HG03432 (cell line): ENCODE data around the gene PCDHA3.
"Not testable (repeated sequence)": the region's sequence is repeated elsewhere in the genome, so short reads cannot be mapped to it uniquely, and the experiment has no call there.

Experiments used
- ATAC-seq: cut with Tn5 transposase; IDR thresholded peaks from one replicate; pipeline ENCODE4 v1.9.1; 2021; ENCODE audit warnings: mild to moderate bottlenecking, moderate library complexity; ENCODE audit not compliant: unreplicated experiment

PCDHA3 gene

DNA sequence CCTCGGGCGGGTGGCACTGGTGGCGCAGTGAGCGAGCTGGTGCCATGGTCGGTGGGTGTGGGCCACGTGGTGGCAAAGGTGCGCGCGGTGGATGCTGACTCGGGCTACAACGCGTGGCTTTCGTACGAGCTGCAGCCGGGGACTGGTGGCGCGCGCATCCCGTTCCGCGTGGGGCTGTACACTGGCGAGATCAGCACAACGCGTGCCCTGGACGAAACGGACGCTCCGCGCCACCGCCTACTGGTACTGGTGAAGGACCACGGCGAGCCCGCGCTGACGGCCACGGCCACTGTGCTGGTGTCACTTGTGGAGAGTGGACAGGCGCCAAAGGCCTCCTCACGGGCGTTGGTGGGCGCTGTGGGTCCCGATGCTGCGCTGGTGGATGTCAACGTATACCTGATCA lies 8.0 kb downstream of the PCDHA3 start:
- no peak for ATAC-seq

DNA sequence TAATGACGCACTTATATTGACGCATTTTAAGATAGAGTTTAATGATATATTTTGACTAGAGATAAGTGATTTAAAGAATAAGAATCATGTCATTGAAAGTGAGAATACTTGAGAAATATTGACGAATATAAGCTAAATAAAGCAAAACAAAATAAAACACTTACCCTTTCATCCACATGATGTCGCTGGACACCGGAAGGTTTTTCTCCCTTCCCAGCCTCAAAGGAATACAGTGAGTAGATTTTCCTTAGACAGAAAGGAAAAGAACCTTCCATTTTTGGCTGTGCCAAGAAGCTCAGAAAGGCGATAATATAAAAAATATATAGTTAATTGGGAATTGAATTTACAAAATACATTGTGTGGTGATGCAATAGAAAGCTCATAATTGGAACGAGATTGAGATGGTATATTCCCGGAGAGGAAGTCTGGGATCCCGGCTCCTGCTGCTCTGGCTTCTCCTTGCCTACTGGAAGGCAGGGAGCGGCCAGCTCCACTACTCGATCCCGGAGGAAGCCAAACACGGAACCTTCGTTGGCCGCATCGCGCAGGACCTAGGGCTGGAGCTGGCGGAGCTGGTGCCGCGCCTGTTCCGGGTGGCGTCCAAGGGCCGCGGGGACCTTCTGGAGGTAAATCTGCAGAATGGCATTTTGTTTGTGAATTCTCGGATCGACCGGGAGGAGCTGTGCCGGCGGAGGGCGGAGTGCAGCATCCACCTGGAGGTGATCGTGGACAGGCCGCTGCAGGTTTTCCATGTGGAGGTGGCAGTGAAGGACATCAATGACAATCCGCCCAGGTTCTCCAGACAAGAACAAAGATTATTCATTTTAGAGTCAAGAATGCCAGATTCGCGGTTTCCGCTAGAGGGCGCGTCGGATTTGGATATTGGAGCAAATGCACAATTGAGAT lies 20.8 kb downstream of the PCDHA3 start, which contains the start of gene PCDHA5:
PCDHA5 (plus strand) TSS at position 239 of the 906 bp plus-strand sequence.
- ATAC-seq, result no peak

DNA sequence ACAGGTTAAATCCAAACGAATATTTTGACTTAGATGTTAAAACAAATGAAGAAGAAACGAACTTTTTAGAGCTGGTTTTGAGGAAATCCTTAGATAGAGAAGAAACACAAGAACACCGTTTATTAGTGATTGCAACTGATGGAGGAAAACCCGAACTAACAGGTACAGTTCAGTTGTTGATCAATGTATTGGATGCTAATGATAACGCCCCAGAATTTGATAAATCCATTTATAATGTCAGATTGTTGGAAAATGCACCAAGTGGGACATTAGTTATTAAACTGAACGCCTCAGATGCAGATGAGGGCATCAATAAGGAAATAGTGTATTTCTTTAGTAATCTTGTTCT lies 21.4 kb downstream of the PCDHA3 start:
- no peak for ATAC-seq

DNA sequence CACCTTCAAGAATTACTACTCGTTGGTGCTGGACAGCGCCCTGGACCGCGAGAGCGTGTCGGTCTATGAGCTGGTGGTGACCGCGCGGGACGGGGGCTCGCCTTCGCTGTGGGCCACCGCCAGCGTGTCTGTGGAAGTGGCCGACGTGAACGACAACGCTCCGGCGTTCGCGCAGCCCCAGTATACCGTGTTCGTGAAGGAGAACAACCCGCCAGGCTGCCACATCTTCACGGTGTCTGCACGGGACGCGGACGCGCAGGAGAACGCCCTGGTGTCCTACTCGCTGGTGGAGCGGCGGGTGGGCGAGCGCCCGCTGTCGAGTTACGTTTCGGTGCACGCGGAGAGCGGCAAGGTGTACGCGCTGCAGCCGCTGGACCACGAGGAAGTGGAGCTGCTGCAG lies 22.1 kb downstream of the PCDHA3 start:
- ATAC-seq, result not testable (repeated sequence)

DNA sequence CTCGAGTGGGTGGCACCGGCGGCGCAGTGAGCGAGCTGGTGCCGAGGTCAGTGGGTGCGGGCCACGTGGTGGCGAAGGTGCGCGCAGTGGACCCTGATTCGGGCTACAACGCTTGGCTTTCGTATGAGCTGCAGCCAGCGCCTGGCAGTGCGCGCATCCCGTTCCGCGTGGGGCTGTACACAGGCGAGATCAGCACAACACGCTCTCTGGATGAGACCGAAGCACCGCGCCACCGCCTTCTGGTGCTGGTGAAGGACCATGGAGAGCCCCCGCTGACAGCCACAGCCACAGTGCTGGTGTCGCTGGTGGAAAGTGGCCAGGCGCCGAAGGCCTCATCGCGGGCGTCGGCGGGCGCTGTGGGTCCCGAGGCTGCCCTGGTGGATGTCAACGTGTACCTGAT lies 22.6 kb downstream of the PCDHA3 start:
- ATAC-seq, result no peak

DNA sequence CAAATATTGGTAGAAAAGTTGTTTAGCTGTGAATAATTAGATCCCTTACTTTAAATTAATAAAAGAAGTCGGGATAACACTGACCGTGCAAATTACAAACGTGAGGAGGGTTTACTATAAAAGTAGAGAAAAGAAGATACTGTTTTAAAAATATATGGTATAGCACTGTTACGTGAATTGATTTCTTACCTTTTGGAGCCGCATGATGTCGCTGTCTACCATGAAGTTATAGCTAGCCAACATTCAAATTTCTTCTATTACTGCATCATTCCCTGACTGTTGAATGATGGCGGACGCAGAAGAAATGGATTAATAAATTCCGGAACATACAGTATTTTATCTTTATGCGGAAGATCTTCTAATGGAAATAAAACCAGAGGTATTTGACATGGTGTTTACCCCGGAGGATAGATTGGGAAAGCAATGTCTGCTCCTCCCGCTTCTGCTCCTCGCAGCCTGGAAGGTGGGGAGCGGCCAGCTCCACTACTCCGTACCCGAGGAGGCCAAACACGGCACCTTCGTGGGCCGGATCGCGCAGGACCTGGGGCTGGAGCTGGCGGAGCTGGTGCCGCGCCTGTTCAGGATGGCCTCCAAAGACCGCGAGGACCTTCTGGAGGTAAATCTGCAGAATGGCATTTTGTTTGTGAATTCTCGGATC lies 27.0 kb downstream of the PCDHA3 start, which contains the start of gene PCDHA6:
PCDHA6 (plus strand) TSS at position 257 of the 658 bp plus-strand sequence; CDS start at position 389, 132 bp downstream.
- no peak for ATAC-seq

DNA sequence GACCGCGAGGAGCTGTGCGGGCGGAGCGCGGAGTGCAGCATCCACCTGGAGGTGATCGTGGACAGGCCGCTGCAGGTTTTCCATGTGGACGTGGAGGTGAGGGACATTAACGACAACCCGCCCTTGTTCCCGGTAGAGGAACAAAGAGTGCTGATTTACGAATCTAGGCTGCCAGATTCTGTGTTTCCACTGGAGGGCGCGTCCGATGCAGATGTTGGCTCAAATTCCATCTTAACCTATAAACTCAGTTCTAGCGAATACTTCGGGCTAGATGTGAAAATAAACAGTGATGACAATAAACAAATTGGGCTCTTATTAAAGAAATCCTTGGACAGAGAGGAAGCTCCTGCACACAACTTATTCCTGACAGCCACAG lies 27.5 kb downstream of the PCDHA3 start:
- no peak for ATAC-seq

DNA sequence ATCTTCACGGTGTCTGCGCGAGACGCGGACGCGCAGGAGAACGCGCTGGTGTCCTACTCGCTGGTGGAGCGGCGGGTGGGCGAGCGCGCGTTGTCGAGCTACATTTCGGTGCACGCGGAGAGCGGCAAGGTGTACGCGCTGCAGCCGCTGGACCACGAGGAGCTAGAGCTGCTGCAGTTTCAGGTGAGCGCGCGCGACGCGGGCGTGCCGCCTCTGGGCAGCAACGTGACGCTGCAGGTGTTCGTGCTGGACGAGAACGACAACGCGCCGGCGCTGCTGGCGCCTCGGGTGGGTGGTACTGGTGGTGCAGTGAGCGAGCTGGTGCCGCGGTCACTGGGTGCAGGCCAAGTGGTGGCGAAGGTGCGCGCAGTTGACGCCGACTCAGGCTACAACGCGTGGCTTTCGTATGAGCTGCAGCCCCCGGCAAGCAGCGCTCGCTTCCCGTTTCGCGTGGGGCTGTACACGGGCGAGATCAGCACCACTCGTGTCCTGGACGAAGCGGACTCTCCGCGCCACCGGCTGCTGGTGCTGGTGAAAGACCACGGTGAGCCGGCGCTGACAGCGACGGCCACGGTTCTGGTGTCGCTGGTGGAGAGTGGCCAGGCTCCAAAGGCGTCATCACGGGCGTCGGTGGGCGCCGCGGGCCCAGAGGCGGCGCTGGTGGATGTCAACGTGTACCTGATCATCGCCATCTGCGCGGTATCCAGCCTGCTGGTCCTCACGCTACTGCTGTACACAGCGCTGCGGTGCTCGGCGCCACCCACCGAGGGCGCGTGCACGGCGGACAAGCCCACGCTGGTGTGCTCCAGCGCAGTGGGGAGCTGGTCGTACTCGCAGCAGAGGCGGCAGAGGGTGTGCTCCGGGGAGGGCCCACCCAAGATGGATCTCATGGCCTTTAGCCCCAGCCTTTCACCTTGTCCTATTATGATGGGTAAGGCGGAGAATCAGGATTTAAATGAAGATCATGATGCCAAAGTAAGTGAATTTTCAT lies 28.9 kb downstream of the PCDHA3 start:
- ATAC-seq, result not testable (repeated sequence)

DNA sequence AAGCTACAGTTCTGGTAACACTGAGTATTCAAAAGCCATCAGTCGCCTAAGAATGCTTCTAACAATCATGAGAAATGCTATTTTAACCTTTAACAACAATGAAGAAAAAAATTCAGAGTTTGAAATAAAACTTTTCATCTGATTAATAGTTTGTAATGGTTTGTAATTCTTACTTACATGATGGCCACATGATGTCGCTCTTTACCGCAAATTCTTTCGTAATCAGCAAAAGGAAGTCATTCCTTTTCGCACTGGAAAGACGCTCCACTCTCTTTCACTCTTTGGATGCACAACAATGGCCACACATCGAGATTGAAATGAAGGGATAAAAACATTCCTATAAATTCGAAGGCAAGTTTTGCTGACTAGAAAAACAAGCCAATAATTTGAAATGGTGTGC lies 33.1 kb downstream of the PCDHA3 start, which contains the start of gene PCDHA7:
PCDHA7 (plus strand) TSS at position 277 of the 400 bp plus-strand sequence; CDS start at position 392, 115 bp downstream.
- no peak for ATAC-seq

DNA sequence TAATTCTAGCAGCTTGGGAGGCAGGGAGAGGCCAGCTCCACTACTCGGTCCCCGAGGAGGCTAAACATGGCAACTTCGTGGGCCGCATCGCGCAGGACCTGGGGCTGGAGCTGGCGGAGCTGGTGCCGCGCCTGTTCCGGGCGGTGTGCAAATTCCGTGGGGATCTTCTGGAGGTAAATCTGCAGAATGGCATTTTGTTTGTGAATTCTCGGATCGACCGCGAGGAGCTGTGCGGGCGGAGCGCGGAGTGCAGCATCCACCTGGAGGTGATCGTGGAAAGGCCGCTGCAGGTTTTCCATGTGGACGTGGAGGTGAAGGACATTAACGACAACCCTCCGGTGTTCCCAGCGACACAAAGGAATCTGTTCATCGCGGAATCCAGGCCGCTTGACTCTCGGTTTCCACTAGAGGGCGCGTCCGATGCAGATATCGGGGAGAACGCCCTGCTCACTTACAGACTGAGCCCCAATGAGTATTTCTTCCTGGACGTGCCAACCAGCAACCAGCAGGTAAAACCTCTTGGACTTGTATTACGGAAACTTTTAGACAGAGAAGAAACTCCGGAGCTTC lies 33.7 kb downstream of the PCDHA3 start:
- not testable (repeated sequence) for ATAC-seq

DNA sequence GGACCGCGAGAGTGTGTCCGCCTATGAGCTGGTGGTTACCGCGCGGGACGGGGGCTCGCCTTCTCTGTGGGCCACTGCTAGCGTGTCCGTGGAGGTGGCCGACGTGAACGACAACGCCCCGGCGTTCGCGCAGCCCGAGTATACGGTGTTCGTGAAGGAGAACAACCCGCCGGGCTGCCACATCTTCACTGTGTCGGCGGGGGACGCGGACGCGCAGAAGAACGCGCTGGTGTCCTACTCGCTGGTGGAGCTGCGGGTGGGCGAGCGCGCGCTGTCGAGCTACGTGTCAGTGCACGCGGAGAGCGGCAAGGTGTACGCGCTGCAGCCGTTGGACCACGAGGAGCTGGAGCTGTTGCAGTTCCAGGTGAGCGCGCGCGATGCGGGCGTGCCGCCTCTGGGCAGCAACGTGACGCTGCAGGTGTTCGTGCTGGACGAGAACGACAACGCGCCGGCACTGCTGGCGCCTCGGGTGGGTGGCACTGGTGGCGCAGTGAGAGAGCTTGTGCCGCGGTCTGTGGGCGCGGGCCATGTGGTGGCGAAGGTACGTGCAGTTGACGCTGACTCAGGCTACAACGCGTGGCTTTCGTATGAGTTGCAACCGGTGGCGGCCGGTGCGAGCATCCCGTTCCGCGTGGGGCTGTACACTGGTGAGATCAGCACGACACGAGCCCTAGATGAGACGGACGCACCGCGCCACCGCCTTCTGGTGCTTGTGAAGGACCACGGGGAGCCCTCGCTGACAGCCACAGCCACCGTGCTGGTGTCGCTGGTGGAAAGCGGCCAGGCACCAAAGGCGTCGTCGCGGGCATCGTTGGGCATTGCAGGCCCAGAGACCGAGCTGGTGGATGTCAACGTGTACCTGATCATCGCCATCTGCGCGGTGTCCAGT lies 35.0 kb downstream of the PCDHA3 start:
- no peak for ATAC-seq

DNA sequence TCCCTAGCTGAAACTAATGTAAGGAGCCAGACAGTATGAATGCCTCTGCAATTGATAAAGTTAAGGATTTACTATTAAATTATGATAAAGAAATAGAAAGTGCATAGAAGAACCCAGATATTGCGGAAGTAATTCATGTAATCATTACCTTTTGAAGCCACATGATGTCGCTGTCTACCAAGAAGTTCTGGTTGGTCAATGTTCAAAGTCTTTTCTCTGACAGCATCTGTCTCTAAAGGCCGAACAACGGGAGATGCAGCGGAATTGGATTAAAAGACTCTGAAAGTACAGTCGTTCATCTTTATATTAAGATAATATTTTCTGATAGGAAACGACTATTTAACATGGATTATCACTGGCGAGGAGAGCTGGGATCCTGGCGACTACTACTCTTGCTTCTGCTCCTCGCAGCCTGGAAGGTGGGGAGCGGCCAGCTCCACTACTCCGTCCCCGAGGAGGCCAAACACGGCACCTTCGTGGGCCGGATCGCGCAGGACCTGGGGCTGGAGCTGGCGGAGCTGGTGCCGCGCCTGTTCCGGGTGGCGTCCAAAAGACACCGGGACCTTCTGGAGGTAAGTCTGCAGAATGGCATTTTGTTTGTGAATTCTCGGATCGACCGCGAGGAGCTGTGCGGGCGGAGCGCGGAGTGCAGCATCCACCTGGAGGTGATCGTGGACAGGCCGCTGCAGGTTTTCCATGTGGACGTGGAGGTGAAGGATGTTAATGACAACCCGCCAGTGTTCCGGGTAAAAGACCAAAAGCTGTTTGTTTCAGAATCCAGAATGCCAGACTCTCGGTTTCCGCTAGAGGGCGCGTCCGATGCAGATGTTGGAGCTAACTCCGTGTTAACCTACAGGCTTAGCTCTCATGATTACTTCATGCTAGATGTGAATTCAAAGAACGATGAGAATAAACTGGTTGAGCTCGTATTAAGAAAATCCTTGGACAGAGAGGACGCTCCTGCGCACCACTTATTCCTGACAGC lies 40.4 kb downstream of the PCDHA3 start, which contains the start of gene PCDHA8:
PCDHA8 (plus strand) TSS at position 210 of the 985 bp plus-strand sequence; CDS start at position 345, 135 bp downstream.
- ATAC-seq, result no peak

DNA sequence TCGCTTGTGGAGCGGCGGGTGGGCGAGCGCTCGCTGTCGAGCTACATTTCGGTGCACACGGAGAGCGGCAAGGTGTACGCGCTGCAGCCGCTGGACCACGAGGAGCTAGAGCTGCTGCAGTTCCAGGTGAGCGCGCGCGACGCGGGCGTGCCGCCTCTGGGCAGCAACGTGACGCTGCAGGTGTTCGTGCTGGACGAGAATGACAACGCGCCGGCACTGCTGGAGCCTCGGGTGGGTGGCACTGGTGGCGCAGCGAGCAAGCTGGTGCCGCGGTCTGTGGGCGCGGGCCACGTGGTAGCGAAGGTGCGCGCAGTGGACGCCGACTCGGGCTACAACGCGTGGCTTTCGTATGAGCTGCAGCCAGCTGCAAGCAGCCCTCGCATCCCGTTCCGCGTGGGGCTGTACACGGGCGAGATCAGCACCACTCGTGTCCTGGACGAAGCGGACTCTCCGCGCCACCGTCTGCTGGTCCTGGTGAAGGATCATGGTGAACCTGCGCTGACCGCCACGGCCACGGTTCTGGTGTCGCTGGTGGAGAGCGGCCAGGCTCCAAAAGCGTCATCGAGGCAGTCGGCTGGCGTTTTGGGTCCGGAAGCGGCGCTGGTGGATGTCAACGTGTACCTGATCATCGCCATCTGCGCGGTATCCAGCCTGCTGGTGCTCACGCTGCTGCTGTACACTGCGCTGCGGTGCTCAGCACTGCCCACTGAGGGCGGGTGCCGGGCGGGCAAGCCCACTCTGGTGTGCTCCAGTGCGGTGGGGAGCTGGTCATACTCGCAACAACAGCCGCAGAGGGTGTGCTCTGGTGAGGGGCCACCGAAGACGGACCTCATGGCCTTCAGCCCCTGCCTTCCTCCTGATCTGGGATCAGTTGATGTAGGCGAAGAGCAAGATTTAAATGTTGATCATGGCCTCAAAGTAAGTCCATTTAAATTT lies 42.2 kb downstream of the PCDHA3 start:
- ATAC-seq, result no peak

DNA sequence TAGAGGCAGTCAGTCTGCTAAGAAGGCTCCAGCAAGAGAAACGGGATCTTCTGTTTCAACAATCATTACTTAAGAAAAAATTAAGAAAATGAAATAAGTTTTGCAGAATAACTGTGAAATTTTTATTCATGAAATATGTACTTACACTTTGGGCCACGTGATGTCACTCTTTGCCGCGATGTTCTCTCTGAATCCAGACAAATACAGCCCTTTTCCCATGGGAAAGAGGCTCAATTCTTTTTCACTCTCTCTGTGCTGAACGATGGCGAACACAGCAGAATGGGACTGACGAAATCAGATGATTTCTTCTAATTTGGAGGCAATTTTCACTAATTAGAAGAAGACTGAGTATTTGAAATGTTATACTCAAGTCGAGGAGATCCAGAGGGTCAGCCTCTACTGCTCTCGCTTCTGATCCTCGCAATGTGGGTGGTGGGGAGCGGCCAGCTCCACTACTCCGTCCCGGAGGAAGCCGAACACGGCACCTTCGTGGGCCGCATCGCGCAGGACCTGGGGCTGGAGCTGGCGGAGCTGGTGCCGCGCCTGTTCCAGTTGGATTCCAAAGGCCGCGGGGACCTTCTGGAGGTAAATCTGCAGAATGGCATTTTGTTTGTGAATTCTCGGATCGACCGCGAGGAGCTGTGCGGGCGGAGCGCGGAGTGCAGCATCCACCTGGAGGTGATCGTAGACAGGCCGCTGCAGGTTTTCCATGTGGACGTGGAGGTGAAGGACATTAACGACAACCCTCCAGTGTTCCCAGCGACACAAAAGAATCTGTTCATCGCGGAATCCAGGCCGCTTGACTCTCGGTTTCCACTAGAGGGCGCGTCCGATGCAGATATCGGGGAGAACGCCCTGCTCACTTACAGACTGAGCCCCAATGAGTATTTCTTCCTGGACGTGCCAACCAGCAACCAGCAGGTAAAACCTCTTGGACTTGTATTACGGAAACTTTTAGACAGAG lies 47.6 kb downstream of the PCDHA3 start, which contains the start of gene PCDHA9:
PCDHA9 (plus strand) TSS at position 244 of the 964 bp plus-strand sequence; CDS start at position 358, 114 bp downstream.
- not testable (repeated sequence) for ATAC-seq

DNA sequence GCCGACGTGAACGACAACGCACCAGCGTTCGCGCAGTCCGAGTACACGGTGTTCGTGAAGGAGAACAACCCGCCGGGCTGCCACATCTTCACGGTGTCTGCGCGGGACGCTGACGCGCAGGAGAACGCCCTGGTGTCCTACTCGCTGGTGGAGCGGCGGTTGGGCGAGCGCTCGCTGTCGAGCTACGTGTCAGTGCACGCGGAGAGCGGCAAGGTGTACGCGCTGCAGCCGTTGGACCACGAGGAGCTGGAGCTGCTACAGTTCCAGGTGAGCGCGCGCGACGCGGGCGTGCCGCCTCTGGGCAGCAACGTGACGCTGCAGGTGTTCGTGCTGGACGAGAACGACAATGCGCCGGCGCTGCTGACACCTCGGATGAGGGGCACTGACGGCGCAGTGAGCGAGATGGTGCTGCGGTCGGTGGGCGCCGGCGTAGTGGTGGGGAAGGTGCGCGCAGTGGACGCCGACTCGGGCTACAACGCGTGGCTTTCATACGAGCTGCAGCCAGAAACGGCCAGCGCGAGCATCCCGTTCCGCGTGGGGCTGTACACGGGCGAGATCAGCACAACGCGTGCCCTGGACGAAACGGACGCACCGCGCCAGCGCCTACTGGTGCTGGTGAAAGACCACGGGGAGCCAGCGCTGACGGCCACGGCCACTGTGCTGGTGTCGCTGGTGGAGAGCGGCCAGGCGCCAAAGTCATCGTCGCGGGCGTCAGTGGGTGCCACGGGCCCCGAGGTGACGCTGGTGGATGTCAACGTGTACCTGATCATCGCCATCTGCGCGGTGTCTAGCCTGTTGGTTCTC lies 49.2 kb downstream of the PCDHA3 start:
- not testable (repeated sequence) for ATAC-seq
